ENCODE data around the gene GFPT2.

The GFPT2 gene

DNA sequence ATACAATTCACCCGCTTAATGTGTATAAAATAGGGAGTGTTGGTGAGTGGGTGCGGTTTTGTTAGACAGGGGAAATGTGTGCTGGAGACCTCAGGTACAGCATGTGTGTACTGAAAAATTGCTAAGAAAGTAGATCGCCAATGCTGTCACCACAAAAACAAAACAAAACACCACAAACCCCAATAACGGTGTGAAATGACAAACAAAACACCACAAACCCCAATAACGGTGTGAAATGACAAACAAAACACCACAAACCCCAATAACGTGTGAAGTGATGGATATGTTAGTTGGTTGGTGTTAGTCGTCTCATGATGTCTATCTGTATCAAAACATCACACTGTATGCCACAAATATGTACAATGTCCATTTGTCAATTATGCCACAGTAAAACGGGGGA is 14.2 kb upstream of the GFPT2 start:
- no peaks in the 10 kb centered on the region for H3K9me3 Mint-ChIP-seq
- H3K36me3 Mint-ChIP-seq, result peaks cover 6% of the 10 kb centered on the region
- H3K4me1 Mint-ChIP-seq, result peaks cover 26% of the 10 kb centered on the region
- H3K4me3 Mint-ChIP-seq, result no peak overlapping the region
- ATAC-seq, result peak; percentile 92
- peak overlapping the region; percentile 49 for H3K27ac Mint-ChIP-seq
- DNase-seq (ENCODE audit: low spot score in 2 of 2), result peak; percentile 14 to 65

DNA sequence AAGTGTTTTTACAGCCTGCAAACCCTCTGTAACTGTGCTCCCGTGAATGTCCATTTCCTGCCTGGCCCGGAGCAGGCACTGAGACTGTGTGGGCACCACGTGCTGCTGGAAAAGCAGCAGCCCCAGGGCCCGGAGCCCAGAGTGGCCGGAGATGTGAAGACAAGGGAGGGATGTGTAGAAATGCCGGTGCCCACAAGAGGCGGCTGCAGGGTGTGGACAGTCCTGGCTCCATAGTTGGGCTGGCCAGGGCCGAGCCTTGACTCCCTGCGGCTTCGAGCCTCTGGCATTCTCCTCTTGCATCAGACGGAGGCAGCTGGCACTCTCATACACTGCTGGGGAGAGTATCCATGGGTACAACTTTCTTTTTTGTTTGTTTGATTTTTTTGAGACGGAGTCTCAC is 13.2 kb upstream of the GFPT2 start:
- ATAC-seq (no peak), DNase-seq (ENCODE audit: low spot score in 2 of 2) (no peak)
- Mint-ChIP-seq H3K9me3 (no peaks in the 10 kb centered on the region), H3K4me1 (peaks cover 26% of the 10 kb centered on the region), H3K27ac (no peak overlapping the region), H3K4me3 (no peak overlapping the region), H3K36me3 (peaks cover 6% of the 10 kb centered on the region)

DNA sequence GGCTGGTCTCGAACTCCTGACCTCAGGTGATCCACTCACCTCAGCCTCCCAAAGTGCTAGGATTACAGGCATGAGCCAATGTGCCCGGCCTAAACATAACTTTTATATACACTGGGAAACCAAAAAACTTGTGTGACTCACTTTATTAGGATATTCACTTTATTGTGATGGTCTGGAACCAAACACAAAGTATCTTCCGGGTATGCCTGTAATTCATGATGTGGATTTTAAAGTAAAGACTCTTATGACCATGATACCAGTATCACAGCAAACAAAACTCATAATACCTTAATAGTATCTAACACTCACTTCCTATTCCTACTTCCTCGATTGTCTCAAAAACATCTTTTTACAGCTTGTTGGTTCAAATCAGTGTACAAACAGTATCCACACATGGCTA is 12.7 kb upstream of the GFPT2 start:
- no peak for DNase-seq (ENCODE audit: low spot score in 2 of 2)
- Mint-ChIP-seq H3K9me3 (no peaks in the 10 kb centered on the region), H3K4me3 (no peak overlapping the region), H3K36me3 (peaks cover 6% of the 10 kb centered on the region), H3K4me1 (peaks cover 26% of the 10 kb centered on the region), H3K27ac (no peak overlapping the region)
- ATAC-seq, result no peak

DNA sequence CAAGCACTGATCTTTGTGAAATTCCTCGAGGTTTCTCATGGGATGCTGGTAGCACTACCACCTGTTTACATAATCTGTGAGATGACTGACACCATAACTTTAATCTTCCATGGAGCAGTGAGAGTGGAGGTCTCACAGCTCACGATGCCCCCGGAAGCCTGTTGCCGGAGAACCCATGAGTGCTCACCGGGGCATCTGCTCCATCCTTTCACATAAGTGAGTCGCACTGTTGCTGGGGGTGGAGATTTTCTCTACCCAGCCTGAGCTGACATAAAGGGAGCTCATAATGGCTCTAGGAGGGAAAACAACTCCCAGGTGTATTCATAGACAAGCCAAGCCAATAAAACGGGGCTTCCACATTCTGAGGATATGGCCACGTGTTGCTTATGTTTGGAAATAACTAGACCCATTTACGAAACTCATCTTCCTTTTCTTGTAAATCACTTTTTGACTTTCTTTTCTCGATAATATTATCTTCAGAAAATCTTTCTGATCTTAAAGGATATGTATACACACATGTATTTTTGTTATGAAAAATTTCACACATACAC is 11.2 kb upstream of the GFPT2 start:
- Mint-ChIP-seq H3K9me3 (no peaks in the 10 kb centered on the region), H3K36me3 (peaks cover 6% of the 10 kb centered on the region), H3K4me1 (peaks cover 26% of the 10 kb centered on the region), H3K4me3 (no peak overlapping the region), H3K27ac (no peak overlapping the region)
- no peak for ATAC-seq
- DNase-seq (ENCODE audit: low spot score in 2 of 2), result no peak

DNA sequence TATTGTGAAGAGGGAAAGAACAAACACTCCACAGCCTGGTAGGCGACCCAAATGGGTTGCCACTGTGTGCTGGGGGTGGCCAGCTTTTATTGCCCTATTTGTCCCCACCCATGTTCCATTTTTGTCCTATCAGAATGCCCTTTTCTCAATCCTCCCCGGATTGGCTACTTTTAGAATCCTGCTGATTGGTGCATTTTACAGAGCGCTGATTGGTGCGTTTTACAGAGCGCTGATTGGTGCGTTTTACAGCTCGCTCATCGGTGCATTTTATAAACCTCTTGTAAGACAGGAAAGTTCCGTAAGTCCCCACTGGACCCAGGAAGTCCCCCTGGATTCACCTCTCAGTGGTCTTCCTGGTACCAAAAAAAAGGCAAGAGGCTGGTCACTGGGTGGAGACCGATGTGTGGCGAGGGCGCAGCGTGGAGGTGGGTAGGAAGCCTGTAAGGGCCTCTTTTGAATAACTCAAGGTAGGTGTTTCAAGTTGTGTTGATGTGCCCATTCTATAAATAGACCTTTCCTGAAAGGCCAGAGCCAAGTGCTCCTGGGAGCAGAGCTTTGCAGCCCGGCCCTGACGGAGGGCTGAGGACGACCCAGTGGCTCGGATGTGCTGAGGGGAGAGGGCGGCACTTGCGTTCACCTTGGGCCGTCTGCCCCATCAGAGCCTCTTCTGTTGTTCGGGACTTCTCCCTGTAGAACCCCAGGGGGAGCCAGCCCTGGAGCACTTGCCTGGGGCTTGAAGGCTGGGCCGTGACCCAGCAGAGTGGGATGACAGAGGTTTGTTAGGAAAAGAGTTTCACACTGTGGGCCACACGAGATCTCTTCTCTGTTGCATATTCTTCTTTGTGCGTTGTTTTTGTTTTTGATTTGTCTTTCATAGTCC is 7.2 kb upstream of the GFPT2 start:
- H3K27ac Mint-ChIP-seq, result no peak overlapping the region
- H3K4me1 Mint-ChIP-seq, result no peaks in the 10 kb centered on the region
- H3K36me3 Mint-ChIP-seq, result no peaks in the 10 kb centered on the region
- DNase-seq (ENCODE audit: low spot score in 2 of 2) (no peak), ATAC-seq (no peak)
- no peak overlapping the region for H3K4me3 Mint-ChIP-seq
- no peaks in the 10 kb centered on the region for H3K9me3 Mint-ChIP-seq

DNA sequence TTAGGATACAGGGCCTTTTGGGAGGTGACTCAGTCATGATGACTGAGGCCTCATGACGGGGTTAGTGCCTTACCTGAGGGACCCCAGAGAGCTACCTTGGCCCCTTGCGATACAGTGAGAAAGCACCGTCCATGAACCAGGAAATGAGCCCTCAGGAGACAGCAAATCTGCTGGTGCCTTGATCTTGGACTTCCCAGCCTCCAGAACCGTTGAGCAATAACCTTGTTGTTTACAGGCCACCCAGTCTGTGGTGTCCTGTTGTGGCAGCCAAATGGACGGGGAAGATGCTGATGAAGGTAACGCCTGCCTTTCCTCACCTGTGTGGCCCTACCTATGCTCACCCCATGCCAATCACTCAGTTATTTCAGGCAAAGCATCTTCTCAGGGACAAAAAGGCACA is 5.6 kb upstream of the GFPT2 start:
- Mint-ChIP-seq H3K9me3 (no peaks in the 10 kb centered on the region), H3K27ac (no peak overlapping the region), H3K4me1 (peaks cover 5% of the 10 kb centered on the region), H3K36me3 (no peaks in the 10 kb centered on the region), H3K4me3 (no peak overlapping the region)
- DNase-seq (ENCODE audit: low spot score in 2 of 2) (no peak), ATAC-seq (no peak)

DNA sequence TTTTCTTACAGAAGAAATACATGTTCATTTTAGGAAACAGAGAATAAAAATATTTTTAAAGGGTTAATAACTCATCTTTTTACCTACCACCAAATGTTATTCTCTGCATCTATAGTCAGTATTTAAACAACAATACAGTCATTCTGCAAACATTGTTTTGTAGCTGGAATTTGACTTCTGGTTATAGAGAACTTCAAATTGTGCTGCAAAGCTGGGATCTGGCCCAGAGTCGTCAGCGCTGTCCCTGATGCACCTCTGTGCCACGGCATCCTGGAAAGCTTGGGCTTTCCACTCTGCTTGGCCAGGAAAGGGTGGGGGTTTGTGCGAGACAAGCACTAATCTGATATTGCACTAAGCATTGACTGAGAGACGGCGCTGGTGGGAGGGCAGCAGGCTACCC is 5.0 kb upstream of the GFPT2 start:
- DNase-seq (ENCODE audit: low spot score in 2 of 2), result no peak

DNA sequence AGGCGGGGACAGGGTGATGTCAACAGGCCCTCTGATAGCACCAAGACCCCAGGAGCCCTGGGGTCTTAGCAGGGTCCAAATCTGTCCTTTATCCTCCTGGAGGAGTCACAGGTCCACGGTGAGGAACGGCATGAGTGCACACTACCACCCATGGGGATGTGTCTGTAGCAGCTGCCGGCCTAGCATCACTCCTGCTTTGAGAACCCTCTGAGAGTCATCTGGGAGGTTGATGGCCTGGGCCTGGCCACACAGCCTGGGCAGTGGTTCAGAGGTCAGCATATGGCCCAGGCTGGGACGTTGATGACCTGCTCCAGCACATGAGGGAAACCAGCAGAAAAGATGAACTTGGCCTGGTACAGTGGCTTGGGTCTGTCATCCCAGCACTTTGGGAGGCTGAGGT is 1.8 kb upstream of the GFPT2 start:
- peaks cover 5% of the 10 kb centered on the region for H3K4me1 Mint-ChIP-seq
- ATAC-seq, result no peak
- no peak for DNase-seq (ENCODE audit: low spot score in 2 of 2)
- H3K36me3 Mint-ChIP-seq, result no peaks in the 10 kb centered on the region
- H3K27ac Mint-ChIP-seq, result no peak overlapping the region
- H3K4me3 Mint-ChIP-seq, result no peak overlapping the region
- no peaks in the 10 kb centered on the region for H3K9me3 Mint-ChIP-seq

More for the DNA sequence above, 5.0 kb upstream of the GFPT2 start:
- peaks cover 5% of the 10 kb centered on the region for H3K4me1 Mint-ChIP-seq
- H3K27ac Mint-ChIP-seq, result no peak overlapping the region
- no peak overlapping the region for H3K4me3 Mint-ChIP-seq
- H3K9me3 Mint-ChIP-seq, result no peaks in the 10 kb centered on the region
- no peak for ATAC-seq
- H3K36me3 Mint-ChIP-seq, result no peaks in the 10 kb centered on the region

DNA sequence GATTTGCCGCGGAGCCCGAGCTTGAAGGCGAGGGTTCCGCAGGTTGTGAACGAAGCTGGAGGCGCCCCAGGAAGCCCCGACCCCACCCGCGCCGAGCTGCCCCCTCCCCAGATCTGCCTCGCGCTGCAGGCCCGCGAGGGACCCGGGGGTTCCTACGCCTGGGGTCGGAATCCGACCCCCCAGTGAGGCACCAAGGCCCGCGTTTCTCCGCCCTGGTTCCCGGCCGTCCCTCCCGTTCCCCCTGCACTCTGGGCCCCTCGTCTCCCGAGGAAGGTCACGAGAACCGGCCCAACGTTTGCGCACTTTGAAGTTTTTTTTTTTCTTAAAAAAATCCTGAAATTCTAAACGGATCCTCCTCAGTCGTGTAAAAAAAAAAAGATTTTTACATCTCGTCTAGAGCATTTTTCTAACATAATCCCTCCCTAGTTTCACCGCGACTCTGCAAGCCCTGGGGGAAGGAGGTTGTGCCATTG is 880 bp upstream of the GFPT2 start:
- Mint-ChIP-seq H3K36me3 (no peaks in the 10 kb centered on the region), H3K27ac (no peak overlapping the region)

DNA sequence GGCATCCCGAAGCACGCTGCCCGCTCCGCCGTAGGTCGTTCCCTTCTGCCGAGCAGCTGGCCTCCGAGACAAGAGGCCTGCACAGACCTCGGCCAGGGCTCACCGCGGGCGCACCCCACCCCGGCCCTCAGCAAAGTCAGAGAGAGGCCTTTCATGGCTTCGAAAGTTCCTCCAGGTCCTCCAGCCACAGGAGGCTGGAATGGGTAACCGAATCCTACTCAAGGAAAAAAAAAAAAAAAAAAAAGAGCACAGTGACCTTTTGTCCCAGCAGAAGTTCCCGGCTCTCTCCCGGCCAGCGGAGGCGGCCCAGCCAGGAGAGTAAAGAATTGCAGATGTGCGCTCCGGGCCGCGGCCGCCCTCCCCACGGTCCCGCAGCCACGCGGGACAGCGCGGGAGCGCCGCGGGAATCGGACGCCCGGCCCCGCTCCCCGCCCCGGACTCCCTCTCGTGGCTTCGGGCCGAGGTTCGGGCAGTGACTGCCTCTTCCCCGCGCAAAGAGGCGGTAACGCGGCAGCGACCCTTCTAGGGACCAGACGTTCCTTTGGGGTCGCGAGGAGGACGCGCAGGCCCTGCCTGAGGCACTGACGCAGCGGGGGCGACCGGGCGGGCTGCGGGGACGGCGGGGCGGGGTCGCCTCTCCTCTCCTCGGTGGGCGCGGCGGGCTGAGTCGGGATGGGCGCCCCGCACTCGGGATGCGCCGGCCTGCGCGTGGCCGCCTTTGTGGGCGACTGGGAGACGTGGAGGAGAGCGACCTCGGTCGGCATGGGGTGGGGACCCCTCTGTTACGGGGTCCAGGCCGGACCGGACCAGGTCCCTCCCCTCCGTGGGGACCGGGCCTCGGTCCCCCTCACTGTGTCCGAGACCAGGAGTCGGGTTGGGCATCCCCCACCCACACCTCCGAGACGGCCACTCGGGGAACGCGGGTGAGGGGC is 754 bp downstream of the GFPT2 start:
- Mint-ChIP-seq H3K4me3 (peak overlapping the region; percentile 72), H3K9me3 (no peaks in the 10 kb centered on the region), H3K36me3 (no peaks in the 10 kb centered on the region), H3K4me1 (peaks cover 5% of the 10 kb centered on the region), H3K27ac (no peak overlapping the region)
- no peak for DNase-seq (ENCODE audit: low spot score in 2 of 2)
- no peak for ATAC-seq

More for the DNA sequence above, 880 bp upstream of the GFPT2 start:
- no peak for ATAC-seq
- Mint-ChIP-seq H3K4me1 (peaks cover 5% of the 10 kb centered on the region), H3K9me3 (no peaks in the 10 kb centered on the region), H3K4me3 (peak overlapping the region; percentile 72)
- no peak for DNase-seq (ENCODE audit: low spot score in 2 of 2)

DNA sequence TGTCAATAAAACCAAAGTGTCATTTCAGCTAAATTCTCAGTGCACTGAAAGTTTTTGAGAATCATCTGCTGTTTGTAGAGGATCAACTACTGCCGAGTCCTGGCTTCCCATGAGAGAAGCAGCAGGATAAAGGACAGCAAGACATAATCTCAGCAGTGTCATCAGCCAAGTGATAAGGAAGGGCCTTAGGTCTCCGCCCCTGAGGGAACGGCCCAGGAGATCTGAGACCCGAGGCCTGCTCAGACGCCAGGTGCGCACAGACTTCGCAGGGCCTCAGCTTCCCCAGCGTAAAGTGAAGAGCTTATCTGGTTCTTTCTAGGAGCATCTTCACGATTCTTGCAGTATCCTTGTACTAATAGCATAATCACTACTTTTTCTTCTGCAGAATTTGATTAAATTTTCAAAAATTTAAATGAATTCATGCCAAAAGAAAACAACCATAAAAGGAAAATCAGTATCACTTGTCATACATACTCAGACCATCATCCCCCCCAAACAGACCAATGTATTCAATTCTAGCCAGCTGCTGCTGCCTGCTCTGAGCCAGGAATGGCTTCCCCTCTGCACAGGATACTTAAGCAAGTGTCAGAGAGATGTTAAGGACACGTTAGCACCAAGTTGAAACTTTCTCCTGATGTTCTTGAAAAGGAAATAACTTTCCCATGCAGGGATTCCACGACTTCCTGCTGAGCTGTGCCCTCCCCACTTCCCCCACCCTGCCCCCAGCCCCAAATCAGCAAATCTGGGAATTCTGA is 2.2 kb downstream of the GFPT2 start:
- DNase-seq (ENCODE audit: low spot score in 2 of 2) (no peak), ATAC-seq (no peak)
- Mint-ChIP-seq H3K27ac (no peak overlapping the region), H3K4me3 (peak overlapping the region; percentile 72), H3K9me3 (no peaks in the 10 kb centered on the region), H3K36me3 (no peaks in the 10 kb centered on the region), H3K4me1 (peaks cover 15% of the 10 kb centered on the region)

DNA sequence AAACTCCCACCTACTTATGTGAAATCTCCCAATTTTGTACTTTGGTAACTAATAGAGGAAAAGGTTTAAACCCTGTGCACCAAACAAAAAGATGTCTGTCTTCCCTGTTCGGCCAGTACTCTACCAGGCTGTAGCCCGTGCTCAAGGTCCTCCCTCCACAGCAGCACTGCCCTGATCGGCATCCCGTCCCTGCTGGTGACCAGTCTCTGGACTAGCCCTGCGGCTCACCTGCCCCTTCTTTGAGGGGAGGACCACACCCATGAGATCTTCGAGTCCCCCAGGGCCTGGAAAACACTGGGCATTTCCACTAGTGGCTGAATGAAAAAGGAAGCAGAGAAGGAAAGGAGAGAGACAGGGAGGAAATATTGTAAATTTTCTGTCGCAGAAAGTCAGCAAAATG is 2.8 kb downstream of the GFPT2 start:
- Mint-ChIP-seq H3K9me3 (no peaks in the 10 kb centered on the region), H3K4me1 (peaks cover 15% of the 10 kb centered on the region), H3K36me3 (no peaks in the 10 kb centered on the region), H3K27ac (no peak overlapping the region), H3K4me3 (no peak overlapping the region)
- no peak for DNase-seq (ENCODE audit: low spot score in 2 of 2)
- no peak for ATAC-seq

DNA sequence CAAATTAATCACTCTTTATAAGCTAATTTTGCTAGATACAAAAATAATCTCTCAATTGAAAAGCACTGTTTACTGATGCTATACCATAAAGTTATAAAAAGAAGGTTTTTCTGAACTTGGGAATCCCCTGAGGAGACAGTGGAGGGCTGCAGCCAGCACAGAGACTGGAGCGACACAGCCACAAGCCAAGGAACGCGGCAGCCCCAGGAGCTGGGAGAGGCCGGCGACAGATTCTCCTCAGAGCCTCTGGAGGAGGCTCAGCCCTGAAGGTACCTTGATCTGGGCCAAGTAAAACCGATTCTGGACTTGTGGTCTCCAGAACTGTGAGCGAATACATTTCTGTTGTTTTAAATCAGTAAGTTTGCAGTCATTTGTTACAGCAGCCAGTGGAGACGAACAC is 3.7 kb downstream of the GFPT2 start:
- no peaks in the 10 kb centered on the region for H3K36me3 Mint-ChIP-seq
- no peaks in the 10 kb centered on the region for H3K9me3 Mint-ChIP-seq
- peaks cover 14% of the 10 kb centered on the region for H3K4me1 Mint-ChIP-seq
- no peak for DNase-seq (ENCODE audit: low spot score in 2 of 2)
- ATAC-seq, result no peak
- no peak overlapping the region for H3K4me3 Mint-ChIP-seq
- no peak overlapping the region for H3K27ac Mint-ChIP-seq

DNA sequence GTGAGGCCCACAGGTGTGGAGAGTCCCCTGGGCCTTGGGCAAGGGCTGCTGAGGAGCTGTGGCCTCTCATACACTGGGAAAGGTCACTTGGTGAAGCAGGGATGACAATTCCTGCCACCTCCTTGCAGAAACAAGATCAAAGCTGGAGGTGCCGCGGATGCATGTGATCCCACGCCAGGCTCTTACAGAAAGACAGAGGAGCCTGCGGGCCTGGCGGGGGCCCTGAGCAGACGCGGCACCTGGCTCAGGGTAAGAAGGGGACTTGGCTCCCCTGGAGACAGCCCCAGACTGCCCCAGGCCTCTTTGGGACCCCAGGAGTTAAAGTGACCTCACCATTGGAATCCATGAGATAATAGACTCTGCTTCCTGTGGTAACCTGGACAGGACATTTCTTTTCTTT is 4.8 kb downstream of the GFPT2 start:
- no peak overlapping the region for H3K4me3 Mint-ChIP-seq
- no peaks in the 10 kb centered on the region for H3K36me3 Mint-ChIP-seq
- ATAC-seq, result no peak
- no peak overlapping the region for H3K27ac Mint-ChIP-seq
- H3K9me3 Mint-ChIP-seq, result no peaks in the 10 kb centered on the region
- H3K4me1 Mint-ChIP-seq, result peaks cover 17% of the 10 kb centered on the region
- DNase-seq (ENCODE audit: low spot score in 2 of 2), result no peak

DNA sequence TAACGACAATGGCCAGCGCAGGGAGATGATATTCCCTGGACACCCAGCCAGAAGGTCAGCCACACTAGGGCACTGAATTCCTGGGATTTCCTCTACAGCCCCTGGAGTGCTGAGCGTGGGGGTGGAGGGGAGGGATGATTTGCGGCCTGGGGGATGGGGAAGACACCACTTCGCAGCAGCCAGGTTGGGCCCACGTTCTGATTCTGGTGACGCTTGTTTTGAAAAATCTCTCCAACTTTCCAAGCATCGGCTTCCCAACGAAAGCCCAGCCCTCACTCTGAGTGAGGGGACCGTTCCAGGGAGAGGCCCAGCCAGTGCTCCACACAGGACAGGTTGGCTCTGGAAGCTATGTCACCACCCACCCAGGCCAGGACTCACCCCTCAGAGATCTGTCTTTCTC is 5.4 kb downstream of the GFPT2 start:
- Mint-ChIP-seq H3K27ac (no peak overlapping the region), H3K36me3 (no peaks in the 10 kb centered on the region), H3K9me3 (no peaks in the 10 kb centered on the region), H3K4me1 (peaks cover 20% of the 10 kb centered on the region), H3K4me3 (no peak overlapping the region)
- ATAC-seq (no peak), DNase-seq (ENCODE audit: low spot score in 2 of 2) (no peak)
